Measurements from ENCODE around the gene SEMA3G. TPM values are rescaled to one million over a fixed set of nuclear protein-coding genes. Genes with fewer than 3 reads are reported as not detected.
A peak's percentile ranks its signal among the peaks of the same experiment; 100 is the strongest.

Gene SEMA3G
- total and polyA plus RNA-seq, 2 experiments from 2014 or later, result 0.47 to 2.5 TPM

DNA sequence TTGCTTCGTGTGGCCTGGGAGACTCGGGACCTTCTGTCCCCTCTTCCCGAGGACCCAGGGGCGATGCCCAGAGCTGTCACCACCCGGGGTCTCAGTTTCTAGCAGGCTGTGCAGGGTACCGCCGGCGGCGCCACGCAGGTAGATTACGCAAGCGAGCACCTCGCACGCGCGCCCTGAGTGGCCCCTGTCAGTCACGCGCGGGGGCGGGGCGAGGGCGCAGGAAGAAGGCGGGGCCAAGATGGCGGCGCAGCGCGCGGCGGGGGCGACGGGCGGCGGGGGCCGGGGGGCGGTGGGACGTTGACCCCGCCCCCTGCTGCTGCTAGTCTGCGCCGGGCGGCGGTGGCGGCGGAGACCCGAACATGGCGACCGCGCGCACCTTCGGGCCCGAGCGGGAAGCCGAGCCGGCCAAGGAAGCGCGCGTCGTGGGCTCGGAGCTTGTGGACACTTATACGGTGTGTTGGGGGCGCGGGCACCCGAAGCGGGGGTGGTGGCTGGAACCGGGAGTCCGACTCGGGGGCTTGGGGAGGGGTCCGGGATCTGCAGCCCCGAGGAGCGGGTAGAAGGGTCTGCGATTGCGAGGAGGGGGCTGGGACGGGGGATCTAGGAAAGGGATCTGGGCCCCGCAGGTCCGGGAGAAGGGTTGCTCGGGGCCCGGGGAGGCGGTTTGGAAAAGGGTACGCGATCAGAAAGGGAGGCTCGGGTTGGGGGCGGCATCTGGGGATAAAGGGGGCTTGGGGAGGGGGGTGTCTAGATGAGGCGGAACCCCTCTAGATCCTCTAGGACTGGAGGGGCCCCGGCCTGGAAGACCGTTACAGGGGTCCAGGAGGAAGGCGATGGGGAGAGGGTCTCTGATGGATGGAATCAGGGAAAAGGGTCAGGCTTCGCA, 10.6 kb upstream of the SEMA3G start, which contains the start of gene NISCH (continued):
- TF ChIP-seq, protein P1, sequence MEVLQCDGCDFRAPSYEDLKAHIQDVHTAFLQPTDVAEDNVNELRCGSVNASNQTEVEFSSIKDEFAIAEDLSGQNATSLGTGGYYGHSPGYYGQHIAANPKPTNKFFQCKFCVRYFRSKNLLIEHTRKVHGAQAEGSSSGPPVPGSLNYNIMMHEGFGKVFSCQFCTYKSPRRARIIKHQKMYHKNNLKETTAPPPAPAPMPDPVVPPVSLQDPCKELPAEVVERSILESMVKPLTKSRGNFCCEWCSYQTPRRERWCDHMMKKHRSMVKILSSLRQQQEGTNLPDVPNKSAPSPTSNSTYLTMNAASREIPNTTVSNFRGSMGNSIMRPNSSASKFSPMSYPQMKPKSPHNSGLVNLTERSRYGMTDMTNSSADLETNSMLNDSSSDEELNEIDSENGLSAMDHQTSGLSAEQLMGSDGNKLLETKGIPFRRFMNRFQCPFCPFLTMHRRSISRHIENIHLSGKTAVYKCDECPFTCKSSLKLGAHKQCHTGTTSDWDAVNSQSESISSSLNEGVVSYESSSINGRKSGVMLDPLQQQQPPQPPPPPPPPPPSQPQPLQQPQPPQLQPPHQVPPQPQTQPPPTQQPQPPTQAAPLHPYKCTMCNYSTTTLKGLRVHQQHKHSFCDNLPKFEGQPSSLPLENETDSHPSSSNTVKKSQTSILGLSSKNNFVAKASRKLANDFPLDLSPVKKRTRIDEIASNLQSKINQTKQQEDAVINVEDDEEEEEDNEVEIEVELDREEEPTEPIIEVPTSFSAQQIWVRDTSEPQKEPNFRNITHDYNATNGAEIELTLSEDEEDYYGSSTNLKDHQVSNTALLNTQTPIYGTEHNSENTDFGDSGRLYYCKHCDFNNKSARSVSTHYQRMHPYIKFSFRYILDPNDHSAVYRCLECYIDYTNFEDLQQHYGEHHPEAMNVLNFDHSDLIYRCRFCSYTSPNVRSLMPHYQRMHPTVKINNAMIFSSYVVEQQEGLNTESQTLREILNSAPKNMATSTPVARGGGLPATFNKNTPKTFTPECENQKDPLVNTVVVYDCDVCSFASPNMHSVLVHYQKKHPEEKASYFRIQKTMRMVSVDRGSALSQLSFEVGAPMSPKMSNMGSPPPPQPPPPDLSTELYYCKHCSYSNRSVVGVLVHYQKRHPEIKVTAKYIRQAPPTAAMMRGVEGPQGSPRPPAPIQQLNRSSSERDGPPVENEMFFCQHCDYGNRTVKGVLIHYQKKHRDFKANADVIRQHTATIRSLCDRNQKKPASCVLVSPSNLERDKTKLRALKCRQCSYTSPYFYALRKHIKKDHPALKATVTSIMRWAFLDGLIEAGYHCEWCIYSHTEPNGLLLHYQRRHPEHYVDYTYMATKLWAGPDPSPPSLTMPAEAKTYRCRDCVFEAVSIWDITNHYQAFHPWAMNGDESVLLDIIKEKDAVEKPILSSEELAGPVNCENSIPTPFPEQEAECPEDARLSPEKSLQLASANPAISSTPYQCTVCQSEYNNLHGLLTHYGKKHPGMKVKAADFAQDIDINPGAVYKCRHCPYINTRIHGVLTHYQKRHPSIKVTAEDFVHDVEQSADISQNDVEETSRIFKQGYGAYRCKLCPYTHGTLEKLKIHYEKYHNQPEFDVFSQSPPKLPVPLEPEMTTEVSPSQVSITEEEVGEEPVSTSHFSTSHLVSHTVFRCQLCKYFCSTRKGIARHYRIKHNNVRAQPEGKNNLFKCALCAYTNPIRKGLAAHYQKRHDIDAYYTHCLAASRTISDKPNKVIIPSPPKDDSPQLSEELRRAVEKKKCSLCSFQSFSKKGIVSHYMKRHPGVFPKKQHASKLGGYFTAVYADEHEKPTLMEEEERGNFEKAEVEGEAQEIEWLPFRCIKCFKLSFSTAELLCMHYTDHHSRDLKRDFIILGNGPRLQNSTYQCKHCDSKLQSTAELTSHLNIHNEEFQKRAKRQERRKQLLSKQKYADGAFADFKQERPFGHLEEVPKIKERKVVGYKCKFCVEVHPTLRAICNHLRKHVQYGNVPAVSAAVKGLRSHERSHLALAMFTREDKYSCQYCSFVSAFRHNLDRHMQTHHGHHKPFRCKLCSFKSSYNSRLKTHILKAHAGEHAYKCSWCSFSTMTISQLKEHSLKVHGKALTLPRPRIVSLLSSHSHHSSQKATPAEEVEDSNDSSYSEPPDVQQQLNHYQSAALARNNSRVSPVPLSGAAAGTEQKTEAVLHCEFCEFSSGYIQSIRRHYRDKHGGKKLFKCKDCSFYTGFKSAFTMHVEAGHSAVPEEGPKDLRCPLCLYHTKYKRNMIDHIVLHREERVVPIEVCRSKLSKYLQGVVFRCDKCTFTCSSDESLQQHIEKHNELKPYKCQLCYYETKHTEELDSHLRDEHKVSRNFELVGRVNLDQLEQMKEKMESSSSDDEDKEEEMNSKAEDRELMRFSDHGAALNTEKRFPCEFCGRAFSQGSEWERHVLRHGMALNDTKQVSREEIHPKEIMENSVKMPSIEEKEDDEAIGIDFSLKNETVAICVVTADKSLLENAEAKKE (CRISPR knock-in tag; IDR thresholded peaks at IDR 0.05), result no peak
- no peak for TF ChIP-seq STAT1 (IDR thresholded peaks at IDR 0.05; ENCODE audit: unreplicated experiment)
- TF ChIP-seq EZH2 (IDR thresholded peaks at IDR 0.05; ENCODE audit: low read depth, unreplicated experiment), result no peak
- peak; percentile 92 for TF ChIP-seq POLR2AphosphoS5 (IDR thresholded peaks at IDR 0.05; ENCODE audit: low read depth)
- TF ChIP-seq, protein P2, sequence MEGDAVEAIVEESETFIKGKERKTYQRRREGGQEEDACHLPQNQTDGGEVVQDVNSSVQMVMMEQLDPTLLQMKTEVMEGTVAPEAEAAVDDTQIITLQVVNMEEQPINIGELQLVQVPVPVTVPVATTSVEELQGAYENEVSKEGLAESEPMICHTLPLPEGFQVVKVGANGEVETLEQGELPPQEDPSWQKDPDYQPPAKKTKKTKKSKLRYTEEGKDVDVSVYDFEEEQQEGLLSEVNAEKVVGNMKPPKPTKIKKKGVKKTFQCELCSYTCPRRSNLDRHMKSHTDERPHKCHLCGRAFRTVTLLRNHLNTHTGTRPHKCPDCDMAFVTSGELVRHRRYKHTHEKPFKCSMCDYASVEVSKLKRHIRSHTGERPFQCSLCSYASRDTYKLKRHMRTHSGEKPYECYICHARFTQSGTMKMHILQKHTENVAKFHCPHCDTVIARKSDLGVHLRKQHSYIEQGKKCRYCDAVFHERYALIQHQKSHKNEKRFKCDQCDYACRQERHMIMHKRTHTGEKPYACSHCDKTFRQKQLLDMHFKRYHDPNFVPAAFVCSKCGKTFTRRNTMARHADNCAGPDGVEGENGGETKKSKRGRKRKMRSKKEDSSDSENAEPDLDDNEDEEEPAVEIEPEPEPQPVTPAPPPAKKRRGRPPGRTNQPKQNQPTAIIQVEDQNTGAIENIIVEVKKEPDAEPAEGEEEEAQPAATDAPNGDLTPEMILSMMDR (conservative IDR thresholded peaks at IDR 0.05; ENCODE audit: low read depth in 2 of 2), result no peak

GRCh38 chr3:52454938-52455282, 10.0 kb upstream of the SEMA3G start:
- no peaks in the 10 kb centered on the region for H3K9me2 ChIP-seq (ENCODE audit: insufficient read depth)
- peak overlapping the region; percentile 96 for H2AFZ ChIP-seq
- ATAC-seq (no peak), DNase-seq (ENCODE audit: low spot score) (no peak)
- H3K27ac Mint-ChIP-seq, result no peak overlapping the region
- peaks cover 37% of the 10 kb centered on the region for H3K4me1 Mint-ChIP-seq
- H3K36me3 Mint-ChIP-seq (ENCODE audit: low read depth), result peaks cover 28% of the 10 kb centered on the region
- peaks cover 20% of the 10 kb centered on the region; the same call in 1 of the 2 replicates for H3K4me1 ChIP-seq (ENCODE audit: insufficient read depth)
- H3F3A ChIP-seq (replicated peaks; ENCODE audit: low read depth), result no peaks in the 10 kb centered on the region; the same call in 1 of the 2 replicates
- H3K4me2 ChIP-seq, result peak overlapping the region; percentile 91
- no peaks in the 10 kb centered on the region for H3K9me3 Mint-ChIP-seq
- H3K4me3 Mint-ChIP-seq, result peak overlapping the region; percentile 88
- peak overlapping the region; percentile 94 for H3K4me3 ChIP-seq
- H3K27me3 Mint-ChIP-seq (ENCODE audit: insufficient read depth, low read depth, poor library complexity), result peaks cover 10% of the 10 kb centered on the region
- no peaks in the 10 kb centered on the region for H3K27me3 ChIP-seq (ENCODE audit: insufficient read depth)
- H3K79me2 ChIP-seq (replicated peaks; ENCODE audit: insufficient read depth), result peaks cover 34% of the 10 kb centered on the region
- no peak overlapping the region for H3K27ac ChIP-seq (ENCODE audit: low read depth)
- H3K36me3 ChIP-seq (ENCODE audit: insufficient read depth), result peaks cover 25% of the 10 kb centered on the region; the same call in 1 of the 2 replicates
- peaks cover 25% of the 10 kb centered on the region for H4K20me1 ChIP-seq (replicated peaks; ENCODE audit: insufficient read depth)
- TF ChIP-seq, protein P1 (CRISPR knock-in tag; IDR thresholded peaks at IDR 0.05), result no peak
- TF ChIP-seq ZNF114 (CRISPR knock-in tag; IDR thresholded peaks at IDR 0.05) (no peak), EZH2 (IDR thresholded peaks at IDR 0.05; ENCODE audit: low read depth, unreplicated experiment) (no peak)

All from GM23338 (cell line).